22Rv1 (cell line): ENCODE data around the gene UQCR10.

Source experiments
- H3K27ac ChIP-seq: fragments of 450-650 bp; 2 replicates; pipeline ENCODE4 v1.5.1; 2017
- ZFX ChIP-seq: fragments of 450-650 bp; IDR thresholded peaks from 2 replicates; pipeline ENCODE4 v1.6.1; 2017; ENCODE audit warnings: antibody characterized with exemption, borderline replicate concordance
- TF ChIP-seq, protein P1 (sequence below): fragments of 450-650 bp; IDR thresholded peaks from 2 replicates; pipeline ENCODE4 v1.5.1; 2017; ENCODE audit warnings: mild to moderate bottlenecking

Gene UQCR10

DNA sequence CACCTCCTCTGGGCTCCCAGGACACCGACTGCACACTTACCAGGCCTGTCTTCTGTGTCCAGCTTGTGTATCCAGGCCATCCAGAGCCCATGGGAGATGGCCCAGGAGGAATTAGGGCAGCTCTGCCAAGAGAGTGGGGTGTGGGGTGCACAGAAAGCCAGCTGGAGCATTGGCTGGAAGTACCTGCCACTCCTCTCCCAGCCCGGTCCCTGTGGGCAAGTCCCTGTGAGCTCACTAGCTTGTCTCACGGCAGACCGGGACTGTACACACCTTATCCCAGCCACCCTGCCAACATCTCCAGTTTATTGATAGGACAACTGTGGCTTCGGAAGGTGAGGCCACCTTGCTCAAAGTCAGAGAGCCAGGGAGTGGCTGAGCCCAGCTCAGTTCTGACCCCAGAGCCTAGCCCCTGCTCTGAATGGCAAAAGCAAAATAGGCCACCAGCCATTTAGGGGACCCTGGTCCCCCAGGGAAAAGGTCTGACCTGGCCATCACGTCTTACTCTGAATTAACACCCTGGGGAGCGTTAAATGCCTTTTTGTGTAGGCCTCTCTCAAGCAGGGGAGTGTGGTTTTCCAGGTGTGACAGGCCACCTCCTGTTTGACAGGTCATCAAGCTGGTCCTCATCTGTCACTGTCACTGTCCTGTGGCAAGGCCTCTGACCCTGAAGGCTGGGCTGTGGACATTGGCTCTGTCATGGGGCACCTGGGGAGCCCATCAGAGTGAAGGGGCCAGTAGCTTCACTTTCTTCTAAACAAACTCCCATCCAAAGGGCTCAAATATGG lies 15.1 kb downstream of the UQCR10 start:
- TF ChIP-seq ZFX = no peak
- TF ChIP-seq, protein P1, sequence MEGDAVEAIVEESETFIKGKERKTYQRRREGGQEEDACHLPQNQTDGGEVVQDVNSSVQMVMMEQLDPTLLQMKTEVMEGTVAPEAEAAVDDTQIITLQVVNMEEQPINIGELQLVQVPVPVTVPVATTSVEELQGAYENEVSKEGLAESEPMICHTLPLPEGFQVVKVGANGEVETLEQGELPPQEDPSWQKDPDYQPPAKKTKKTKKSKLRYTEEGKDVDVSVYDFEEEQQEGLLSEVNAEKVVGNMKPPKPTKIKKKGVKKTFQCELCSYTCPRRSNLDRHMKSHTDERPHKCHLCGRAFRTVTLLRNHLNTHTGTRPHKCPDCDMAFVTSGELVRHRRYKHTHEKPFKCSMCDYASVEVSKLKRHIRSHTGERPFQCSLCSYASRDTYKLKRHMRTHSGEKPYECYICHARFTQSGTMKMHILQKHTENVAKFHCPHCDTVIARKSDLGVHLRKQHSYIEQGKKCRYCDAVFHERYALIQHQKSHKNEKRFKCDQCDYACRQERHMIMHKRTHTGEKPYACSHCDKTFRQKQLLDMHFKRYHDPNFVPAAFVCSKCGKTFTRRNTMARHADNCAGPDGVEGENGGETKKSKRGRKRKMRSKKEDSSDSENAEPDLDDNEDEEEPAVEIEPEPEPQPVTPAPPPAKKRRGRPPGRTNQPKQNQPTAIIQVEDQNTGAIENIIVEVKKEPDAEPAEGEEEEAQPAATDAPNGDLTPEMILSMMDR = no peak

DNA sequence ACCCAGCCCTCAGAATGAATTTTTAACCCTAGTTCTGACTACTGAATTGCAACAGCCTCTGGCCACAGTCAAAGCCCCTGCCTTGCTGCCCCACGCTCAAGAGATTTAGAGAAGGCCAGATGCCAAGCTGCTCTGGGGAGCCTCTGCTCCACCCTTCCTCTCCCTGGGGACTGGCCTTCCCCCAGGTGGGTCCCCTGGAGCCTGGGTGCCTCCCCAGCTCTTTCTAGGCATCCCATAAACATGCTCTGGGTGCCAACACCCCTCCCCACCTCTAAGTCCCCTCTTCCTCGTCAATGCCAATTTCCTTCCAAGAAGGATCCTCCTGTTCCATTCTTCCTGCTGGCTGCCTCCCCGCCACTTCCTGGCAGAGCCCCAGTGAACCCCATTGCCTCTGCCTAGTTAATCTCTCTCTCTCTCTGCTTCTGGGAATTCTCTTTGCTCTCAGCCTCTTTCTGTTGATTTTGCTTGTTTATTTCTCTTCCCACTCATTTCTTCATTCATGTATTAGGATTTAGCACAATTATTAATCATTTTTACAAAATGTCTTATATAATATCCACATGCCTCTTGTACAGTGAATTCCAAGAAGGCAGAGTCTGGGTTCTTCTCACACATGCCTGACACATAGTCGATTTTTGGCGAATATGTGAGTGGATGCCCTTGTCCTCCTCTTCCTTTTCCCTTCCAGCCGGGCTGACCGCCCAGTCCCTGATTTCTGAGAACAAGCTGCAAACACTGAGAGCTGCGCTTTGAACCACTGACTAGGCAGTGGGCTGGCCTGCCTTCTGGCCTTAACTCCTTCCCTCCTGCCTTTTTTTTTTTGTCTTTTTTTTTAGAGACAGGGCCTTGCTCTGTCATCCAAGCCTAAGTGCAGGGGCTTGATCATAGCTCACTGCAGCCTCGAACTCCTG lies 17.5 kb downstream of the UQCR10 start:
- H3K27ac ChIP-seq = no peak overlapping the region
- TF ChIP-seq, protein P1 = no peak
- no peak for TF ChIP-seq ZFX

More for the DNA sequence above, 15.1 kb downstream of the UQCR10 start:
- H3K27ac ChIP-seq = no peak overlapping the region

DNA sequence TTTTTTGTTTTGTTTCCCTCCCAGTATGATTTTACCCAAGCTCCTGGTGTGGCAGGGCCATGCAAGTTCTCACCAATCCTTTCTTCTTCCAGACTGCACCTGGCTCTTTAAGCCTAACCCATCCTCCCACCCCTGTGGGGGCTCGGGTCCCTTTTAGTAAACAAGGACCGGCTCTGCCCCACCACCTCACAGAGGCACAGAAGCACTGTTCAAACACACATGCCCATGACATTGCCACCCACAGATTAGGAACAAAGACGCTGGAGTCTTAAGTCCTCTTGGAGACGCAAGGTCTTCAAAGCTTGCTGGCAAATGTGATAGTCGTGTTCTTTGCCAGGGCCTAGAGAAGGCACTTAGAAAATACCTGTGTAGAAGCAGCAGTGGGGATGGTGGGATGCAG lies 18.9 kb downstream of the UQCR10 start:
- TF ChIP-seq, protein P1 = no peak
- no peak for TF ChIP-seq ZFX
- H3K27ac ChIP-seq = no peak overlapping the region

DNA sequence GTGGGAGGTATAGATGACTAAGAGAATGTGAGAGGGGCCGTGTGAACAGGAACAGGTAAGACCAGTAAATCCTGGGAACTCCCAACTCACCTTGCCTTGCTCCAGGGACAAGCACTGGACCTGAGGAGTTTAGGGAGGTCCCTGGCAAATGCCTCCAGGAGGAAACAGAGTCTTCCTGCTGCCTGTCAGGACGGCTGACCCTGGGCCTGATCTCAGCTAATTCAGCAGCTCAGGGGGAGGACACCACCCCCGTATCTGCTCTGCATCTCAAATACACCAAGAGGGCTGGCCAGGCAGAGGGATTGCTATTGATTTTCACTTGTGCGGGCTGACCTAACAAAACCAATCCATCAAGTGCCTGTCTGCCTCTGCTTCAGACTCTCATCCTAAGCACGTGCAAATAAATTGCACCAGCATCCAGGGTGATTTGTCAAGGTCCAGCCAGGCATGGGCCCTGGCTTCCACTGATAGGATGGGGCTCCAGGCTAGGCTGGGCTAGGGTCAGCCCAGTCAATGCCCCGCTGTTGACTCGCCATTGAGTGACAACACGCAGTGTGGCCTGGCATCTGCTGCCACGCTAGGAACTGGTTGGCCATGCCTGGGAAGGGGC lies 20.3 kb downstream of the UQCR10 start:
- no peak overlapping the region for H3K27ac ChIP-seq
- TF ChIP-seq, protein P1 = no peak
- TF ChIP-seq ZFX = no peak

DNA sequence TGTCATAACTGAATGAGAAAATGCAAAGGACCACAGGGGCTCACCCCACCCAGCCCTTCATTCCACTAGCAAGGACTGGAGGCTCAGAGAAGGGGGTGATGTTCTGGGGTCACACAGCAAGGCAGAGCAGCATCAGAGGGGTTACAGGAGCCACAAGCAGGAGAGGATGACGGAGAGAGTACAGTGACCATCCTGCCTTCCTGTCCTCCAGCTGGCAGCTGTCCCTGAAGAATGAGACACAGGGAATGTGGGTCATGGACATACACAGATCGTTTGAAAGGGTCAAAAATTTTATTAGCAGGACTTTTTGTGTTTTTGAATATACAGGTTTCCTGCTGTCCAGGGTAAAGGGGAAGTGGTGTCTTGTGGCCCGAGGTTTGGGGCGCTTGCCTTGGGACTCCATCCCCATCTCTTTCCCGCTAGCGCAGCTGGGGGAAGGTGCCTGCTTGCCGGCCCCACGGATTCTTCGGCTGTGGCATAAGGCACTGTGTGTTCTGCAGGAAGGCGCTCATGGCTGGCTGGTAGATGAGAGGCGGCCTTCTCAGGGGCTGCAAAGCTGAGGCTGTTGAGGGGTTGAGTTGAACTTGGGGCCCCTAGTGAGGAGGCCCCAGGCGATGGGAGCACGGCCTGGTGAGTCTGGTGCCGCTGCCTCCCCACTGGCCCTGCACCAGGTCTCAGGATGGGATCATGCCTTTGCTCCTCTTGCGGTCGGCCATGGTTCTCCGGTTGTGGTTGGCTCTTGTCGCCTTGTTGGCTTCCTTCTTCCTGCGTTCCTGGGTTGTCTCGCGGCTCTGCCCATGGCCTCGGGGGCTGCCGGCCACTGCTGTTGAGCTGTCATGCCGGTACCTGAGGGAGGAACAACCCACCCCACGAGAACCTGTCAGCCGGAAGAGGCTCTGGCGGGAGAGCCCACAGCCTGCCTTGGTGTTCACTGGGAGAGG lies 21.4 kb downstream of the UQCR10 start:
- H3K27ac ChIP-seq = no peak overlapping the region
- TF ChIP-seq, protein P1 = no peak
- TF ChIP-seq ZFX = no peak

DNA sequence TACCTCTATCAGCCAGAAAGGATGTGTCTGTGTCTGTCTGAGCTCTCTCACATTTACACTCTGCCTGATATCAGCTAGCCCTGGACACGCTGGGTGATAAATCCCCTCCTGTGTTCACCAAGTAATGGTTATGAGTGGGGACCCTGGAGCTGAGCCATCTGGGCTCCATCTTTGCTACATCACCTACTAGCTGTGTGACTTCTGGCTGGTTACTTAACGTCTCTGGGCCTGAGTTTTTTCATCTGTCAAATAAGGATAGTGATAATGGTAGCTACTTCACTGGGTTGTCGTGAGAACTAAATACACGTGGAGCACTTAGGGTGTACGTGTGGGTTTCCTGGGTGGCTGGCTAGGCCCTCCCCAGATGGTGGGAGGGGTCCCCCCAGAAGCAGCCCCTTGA lies 22.9 kb downstream of the UQCR10 start:
- H3K27ac ChIP-seq = no peak overlapping the region
- no peak for TF ChIP-seq ZFX
- TF ChIP-seq, protein P1 = no peak
